GM12874 (cell line): Measurements from ENCODE around the gene GLI3.

Experiments used
- CTCF ChIP-seq: IDR thresholded peaks from 2 replicates; pipeline ENCODE4 v1.5.1; 2011; ENCODE audit warnings: low read depth, mild to moderate bottlenecking, control low read depth, low read length, moderate library complexity; ENCODE audit not compliant: insufficient read depth

GLI3 gene

GRCh38 chr7:42236976-42237810, at the start of gene GLI3:
Gene GLI3 (minus strand): TSS chr7:42237209. CDS start chr7:42223253, 13,956 bp downstream.
- TF ChIP-seq CTCF, result no peak

- TF ChIP-seq CTCF, result no peak
Measured at GRCh38 chr7:42285383-42285824, 48.4 kb upstream of the GLI3 start.

GRCh38 chr7:42283553-42283952, 46.5 kb upstream of the GLI3 start:
- TF ChIP-seq CTCF, result no peak

- TF ChIP-seq CTCF, result no peak
Measured at GRCh38 chr7:42278344-42278743, 41.3 kb upstream of the GLI3 start.

- TF ChIP-seq CTCF, result no peak
Measured at GRCh38 chr7:42274053-42274452, 37.0 kb upstream of the GLI3 start.

GRCh38 chr7:42272793-42273665, 36.0 kb upstream of the GLI3 start:
- no peak for TF ChIP-seq CTCF

- no peak for TF ChIP-seq CTCF
Measured at GRCh38 chr7:42269161-42269560, 32.2 kb upstream of the GLI3 start.
